Measurements from ENCODE around the gene MYH8.

Gene MYH8

GRCh38 chr17:10421900-10422542, at the start of gene MYH8:
Gene MYH8, minus strand, starts transcription at chr17:10421950. Its CDS starts 1,723 bp downstream, at chr17:10420227.
- DNase-seq = no peak

- DNase-seq = no peak
Measured at GRCh38 chr17:10469459-10469858, 47.7 kb upstream of the MYH8 start, which contains the start of gene MYH4. Gene MYH4, minus strand, starts transcription at chr17:10469559. Its CDS starts 2,814 bp downstream, at chr17:10466745.

- no peak for DNase-seq
Measured at GRCh38 chr17:10463402-10463801, 41.7 kb upstream of the MYH8 start.

- DNase-seq = no peak
Measured at GRCh38 chr17:10460062-10460461, 38.3 kb upstream of the MYH8 start.

- no peak for DNase-seq
Measured at GRCh38 chr17:10458701-10459100, 37.0 kb upstream of the MYH8 start.

GRCh38 chr17:10457952-10458351, 36.2 kb upstream of the MYH8 start:
- DNase-seq = no peak

GRCh38 chr17:10447026-10447931, 25.5 kb upstream of the MYH8 start:
- no peak for DNase-seq

- DNase-seq = no peak
Measured at GRCh38 chr17:10439816-10440215, 18.1 kb upstream of the MYH8 start.

GRCh38 chr17:10435096-10435495, 13.3 kb upstream of the MYH8 start:
- no peak for DNase-seq

- DNase-seq = no peak
Measured at GRCh38 chr17:10429421-10430045, 7.8 kb upstream of the MYH8 start.

- no peak for DNase-seq
Measured at GRCh38 chr17:10428781-10429180, 7.0 kb upstream of the MYH8 start.

- DNase-seq = no peak
Measured at GRCh38 chr17:10421211-10421610, 539 bp downstream of the MYH8 start.

GRCh38 chr17:10420811-10421210, 939 bp downstream of the MYH8 start:
- no peak for DNase-seq

GRCh38 chr17:10417431-10417830, 4.3 kb downstream of the MYH8 start:
- DNase-seq = no peak

- DNase-seq = no peak
Measured at GRCh38 chr17:10415161-10415560, 6.6 kb downstream of the MYH8 start.

GRCh38 chr17:10403589-10403988, 18.2 kb downstream of the MYH8 start:
- no peak for DNase-seq

- DNase-seq = no peak
Measured at GRCh38 chr17:10398352-10398751, 23.4 kb downstream of the MYH8 start.

- no peak for DNase-seq
Measured at GRCh38 chr17:10396524-10397163, 25.1 kb downstream of the MYH8 start.

- DNase-seq = no peak
Measured at GRCh38 chr17:10394201-10394887, 27.4 kb downstream of the MYH8 start.

- DNase-seq = no peak
Measured at GRCh38 chr17:10392880-10393279, 28.9 kb downstream of the MYH8 start.

- no peak for DNase-seq
Measured at GRCh38 chr17:10385871-10386270, 35.9 kb downstream of the MYH8 start.

- no peak for DNase-seq
Measured at GRCh38 chr17:10384175-10384574, 37.6 kb downstream of the MYH8 start.
